Raji (cell line): ENCODE data around the gene ITFG2.

ENCODE experiments used
- POLR2A ChIP-seq: IDR thresholded peaks from 2 replicates; pipeline ENCODE4 v1.6.1; 2011; ENCODE audit warnings: low read depth, low read length, control low read depth; ENCODE audit not compliant: insufficient read depth

ITFG2 gene

GRCh38 chr12:2812290-2813213 is at the start of gene ITFG2:
ITFG2 (plus strand) TSS chr12:2812668; CDS start chr12:2812761, 93 bp downstream.
- peak; percentile 100 for TF ChIP-seq POLR2A

- TF ChIP-seq POLR2A, result no peak
Measured at GRCh38 chr12:2764398-2764797, 48.1 kb upstream of the ITFG2 start.

DNA sequence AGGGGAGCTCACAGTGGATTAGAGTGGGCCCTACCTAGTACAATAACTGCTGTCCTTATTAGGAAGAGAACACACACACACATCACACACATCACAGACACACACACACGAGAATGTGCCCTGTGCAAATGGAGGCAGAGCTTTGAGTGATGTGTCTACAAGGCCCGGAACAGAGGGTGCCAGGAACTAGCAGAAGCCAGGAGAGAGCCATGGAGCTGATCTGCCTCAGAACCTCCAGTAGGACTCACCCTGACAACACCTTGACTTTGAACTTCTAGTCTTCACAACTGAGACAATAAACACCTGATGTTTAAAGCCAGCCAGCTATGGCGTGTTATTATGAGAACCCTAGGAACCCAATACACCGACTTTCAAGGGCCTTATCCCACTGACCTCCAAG is 47.4 kb upstream of the ITFG2 start:
- no peak for TF ChIP-seq POLR2A

GRCh38 chr12:2765608-2766007 is 46.9 kb upstream of the ITFG2 start:
- no peak for TF ChIP-seq POLR2A

DNA sequence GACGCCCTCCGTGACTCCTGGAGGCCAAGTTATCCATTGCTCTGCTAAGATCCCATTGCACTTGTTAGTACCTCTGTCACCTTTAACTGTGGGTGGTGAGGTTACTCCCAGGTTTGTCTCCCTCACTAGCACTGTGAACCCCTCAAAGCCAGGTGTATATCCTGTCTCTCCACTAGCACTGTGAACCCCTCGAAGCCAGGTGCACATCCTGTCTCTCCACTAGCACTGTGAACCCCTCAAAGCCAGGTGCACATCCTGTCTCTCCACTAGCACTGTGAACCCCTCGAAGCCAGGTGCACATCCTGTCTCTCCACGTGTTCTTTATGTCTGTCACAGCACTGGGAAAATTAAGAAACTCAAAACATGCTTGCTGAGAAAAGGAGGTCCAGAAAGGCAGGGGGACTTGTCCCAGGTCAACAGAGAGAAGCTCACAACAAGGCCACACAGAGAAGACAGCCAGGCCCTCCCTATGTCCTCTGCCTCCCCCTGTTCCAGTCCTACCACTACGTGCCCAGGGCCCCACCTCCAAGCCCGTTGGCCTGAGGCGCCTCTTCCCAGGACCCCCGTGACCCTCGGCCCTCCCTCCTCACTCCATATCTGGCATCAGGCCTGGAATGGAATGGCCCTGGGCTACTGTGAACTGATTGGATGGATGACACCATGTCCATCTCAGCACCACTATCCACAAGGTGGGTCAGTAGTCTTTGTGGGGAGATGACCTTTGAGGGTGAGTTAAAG is 44.1 kb upstream of the ITFG2 start:
- no peak for TF ChIP-seq POLR2A

- TF ChIP-seq POLR2A, result no peak
Measured at GRCh38 chr12:2769866-2770533, 42.5 kb upstream of the ITFG2 start.

DNA sequence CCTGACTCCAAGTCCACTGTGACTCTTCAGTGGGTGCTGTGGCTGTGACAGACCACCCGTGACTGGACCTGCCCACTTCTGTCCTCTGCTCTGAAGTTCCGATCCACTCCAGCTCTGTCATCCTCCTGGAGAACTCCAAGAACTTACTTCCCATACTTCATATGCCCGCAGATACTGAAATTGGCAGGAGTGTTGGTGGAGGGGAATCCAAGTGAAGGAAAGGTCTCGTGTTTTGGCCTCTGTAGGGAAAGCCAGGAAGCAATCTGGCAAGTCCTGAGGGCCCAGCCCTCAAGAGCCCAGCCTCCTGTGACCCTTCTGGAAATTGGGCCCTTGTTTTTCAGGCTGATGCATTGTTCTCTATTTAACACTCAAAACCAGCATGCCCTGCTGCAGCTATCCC is 40.1 kb upstream of the ITFG2 start:
- TF ChIP-seq POLR2A, result no peak

DNA sequence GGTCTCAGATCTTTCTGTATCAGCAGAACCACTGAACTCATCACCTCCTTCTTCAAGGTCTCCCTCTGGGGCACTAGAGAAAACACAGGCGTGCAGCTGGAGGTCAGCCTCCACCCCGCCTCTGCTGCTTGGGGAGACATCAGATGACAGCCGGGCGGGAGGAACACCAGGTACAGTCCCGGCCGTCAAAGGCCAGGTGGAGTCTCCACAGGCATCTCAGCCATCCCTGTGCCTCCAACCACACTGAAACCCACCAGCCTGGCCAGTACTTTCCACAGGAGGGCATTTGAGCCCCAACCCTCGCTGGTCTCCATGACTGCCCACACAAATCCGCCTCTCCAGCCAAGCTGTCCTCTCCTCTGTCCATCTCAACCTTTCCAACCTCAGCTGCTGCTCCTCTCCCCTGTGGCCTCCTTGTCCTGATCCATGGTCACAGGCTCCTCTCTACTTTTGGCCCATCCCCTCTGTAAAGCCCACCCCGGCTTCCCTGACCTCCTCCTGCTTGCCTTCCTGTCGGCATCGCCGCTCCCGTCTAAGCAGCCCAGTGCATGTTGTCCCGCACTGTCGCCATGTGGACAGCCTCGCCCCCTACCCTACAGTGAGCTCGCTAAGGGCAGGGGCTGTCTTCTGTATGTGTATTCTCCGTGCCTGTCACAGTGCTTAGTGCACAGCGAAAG is 39.1 kb upstream of the ITFG2 start:
- no peak for TF ChIP-seq POLR2A

- no peak for TF ChIP-seq POLR2A
Measured at GRCh38 chr12:2775431-2775830, 37.0 kb upstream of the ITFG2 start.

- TF ChIP-seq POLR2A, result no peak
Measured at GRCh38 chr12:2776129-2776806, 36.2 kb upstream of the ITFG2 start.

DNA sequence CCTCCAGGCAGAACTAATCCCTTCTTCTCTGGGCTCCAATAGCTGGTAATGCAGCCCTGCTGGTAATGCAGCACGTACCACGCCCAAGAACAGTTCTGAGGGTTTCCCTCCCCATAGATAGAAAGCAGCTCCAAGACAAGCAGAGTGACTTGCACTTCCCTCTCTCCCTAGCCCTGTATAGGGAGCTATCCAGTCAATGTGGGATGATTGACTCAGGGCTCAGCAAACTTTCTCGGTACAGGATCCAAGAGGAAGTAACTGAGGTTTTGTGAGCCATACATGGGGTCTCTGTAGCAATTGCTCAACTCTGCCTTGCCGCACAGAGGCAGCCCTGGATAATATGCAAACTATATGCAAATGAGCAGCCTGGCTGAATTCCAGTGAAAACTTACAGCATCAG is 33.2 kb upstream of the ITFG2 start:
- TF ChIP-seq POLR2A, result no peak

- TF ChIP-seq POLR2A, result no peak
Measured at GRCh38 chr12:2783936-2784600, 28.4 kb upstream of the ITFG2 start.

- TF ChIP-seq POLR2A, result no peak
Measured at GRCh38 chr12:2785017-2785416, 27.5 kb upstream of the ITFG2 start.

DNA sequence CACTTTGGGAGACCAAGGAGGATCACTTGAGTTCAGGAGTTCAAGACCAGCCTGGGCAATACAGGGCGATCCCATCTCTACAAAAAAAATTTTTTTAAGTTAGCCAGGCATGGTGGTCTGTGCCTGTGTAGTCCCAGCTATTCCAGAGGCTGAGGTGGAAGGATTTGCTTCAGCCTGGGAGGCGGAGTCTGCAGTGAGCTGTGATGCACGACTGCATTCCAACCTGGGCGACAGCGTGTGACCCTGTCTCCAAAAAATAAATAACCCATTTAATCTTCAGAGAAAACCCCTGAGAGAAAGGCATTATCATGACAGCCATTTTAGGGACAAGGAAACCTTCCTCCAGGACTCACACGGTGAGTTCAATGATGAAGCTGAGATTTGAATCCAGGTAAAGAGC is 21.4 kb upstream of the ITFG2 start:
- no peak for TF ChIP-seq POLR2A

- no peak for TF ChIP-seq POLR2A
Measured at GRCh38 chr12:2792671-2793500, 19.6 kb upstream of the ITFG2 start.
